ENCODE measurements around the gene MAPK6. TPM values are rescaled to one million over a fixed set of nuclear protein-coding genes. Genes with fewer than 3 reads are reported as not detected.

Gene MAPK6
- total and polyA plus RNA-seq, 2 donors (not counting 1 experiment from before 2014, with no cell fraction given) = 3.2 to 17.9 TPM

DNA sequence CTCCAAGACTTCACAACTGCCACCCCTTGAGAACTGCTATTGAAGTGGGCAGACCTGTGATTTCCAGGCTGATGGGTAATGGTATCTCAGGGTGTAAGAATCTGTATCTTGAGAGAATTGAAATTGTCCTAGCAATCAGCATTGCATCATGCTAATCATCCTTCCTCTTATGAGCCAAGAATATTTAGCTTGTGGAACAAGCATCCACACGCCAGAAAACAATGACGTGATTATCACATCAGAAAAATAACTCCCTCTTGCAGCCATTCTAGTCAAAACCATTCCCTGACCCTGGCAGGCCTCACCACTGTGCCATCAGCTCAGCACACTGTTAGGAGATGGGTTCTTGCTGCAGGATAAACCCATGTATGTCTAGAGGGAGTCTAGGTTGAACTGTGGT, 86.8 kb downstream of the MAPK6 start:
- CTCF ChIA-PET = no interaction called here
- Histone ChIP-seq H2AFZ (ENCODE audit: insufficient read depth, low read depth, low read length, poor library complexity, severe bottlenecking) (no peak overlapping the region), H3K36me3 (replicated peaks in 1 of 2; ENCODE audit: control extremely low read depth in 1 of 2, control insufficient read depth in 1 of 2, extremely low read depth in 1 of 2, insufficient read depth in 2 of 2, low read length in 1 of 2) (no peaks in the 10 kb centered on the region), H3K9ac (ENCODE audit: low read length) (no peak overlapping the region), H3K4me1 (ENCODE audit: control insufficient read depth in 2 of 2, insufficient read depth in 2 of 2, low read length in 2 of 2) (peaks cover 26 to 59% of the 10 kb centered on the region in 2 donors), H3K27ac (ENCODE audit: low read length in 2 of 2) (no peak overlapping the region), H3K4me3 (ENCODE audit: control extremely low read depth in 1 of 5, extremely low read depth in 1 of 5, insufficient read depth in 1 of 5, low read depth in 2 of 5, low read length in 4 of 5) (no peak overlapping the region), H4K20me1 (ENCODE audit: control insufficient read depth, insufficient read depth, low read length, poor library complexity, severe bottlenecking) (no peaks in the 10 kb centered on the region), H3K9me3 (ENCODE audit: control extremely low read depth in 1 of 3, control insufficient read depth in 2 of 3, insufficient read depth in 1 of 3, low read length in 2 of 3) (no peaks in the 10 kb centered on the region), H3K27me3 (replicated peaks in 1 of 4; ENCODE audit: control extremely low read depth in 1 of 4, control insufficient read depth in 3 of 4, insufficient read depth in 4 of 4, low read length in 3 of 4) (peaks cover 0 to 5% (median 2%) of the 10 kb centered on the region in 4 experiments), H3K4me2 (replicated peaks; ENCODE audit: low read depth, low read length, poor library complexity, severe bottlenecking) (no peak overlapping the region), H3K79me2 (ENCODE audit: control insufficient read depth, insufficient read depth, low read length) (no peaks in the 10 kb centered on the region)
- Mint-ChIP-seq H3K9me3 (ENCODE audit: insufficient read depth) (no peaks in the 10 kb centered on the region), H3K27me3 (peaks cover 11% of the 10 kb centered on the region), H3K4me3 (no peak overlapping the region), H3K27ac (no peak overlapping the region), H3K4me1 (peaks cover 41% of the 10 kb centered on the region)
- intact Hi-C loops (cut with micrococcal nuclease) = no loop called here
- TF ChIP-seq, protein P1, sequence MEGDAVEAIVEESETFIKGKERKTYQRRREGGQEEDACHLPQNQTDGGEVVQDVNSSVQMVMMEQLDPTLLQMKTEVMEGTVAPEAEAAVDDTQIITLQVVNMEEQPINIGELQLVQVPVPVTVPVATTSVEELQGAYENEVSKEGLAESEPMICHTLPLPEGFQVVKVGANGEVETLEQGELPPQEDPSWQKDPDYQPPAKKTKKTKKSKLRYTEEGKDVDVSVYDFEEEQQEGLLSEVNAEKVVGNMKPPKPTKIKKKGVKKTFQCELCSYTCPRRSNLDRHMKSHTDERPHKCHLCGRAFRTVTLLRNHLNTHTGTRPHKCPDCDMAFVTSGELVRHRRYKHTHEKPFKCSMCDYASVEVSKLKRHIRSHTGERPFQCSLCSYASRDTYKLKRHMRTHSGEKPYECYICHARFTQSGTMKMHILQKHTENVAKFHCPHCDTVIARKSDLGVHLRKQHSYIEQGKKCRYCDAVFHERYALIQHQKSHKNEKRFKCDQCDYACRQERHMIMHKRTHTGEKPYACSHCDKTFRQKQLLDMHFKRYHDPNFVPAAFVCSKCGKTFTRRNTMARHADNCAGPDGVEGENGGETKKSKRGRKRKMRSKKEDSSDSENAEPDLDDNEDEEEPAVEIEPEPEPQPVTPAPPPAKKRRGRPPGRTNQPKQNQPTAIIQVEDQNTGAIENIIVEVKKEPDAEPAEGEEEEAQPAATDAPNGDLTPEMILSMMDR (IDR thresholded peaks at IDR 0.05) = no peak
- TF ChIP-seq EZH2 (IDR thresholded peaks at IDR 0.05; ENCODE audit: borderline replicate concordance, insufficient read depth, low read depth, low read length, poor library complexity, severe bottlenecking) = no peak
- no CpG with 5 or more reads among the region's 2 CpGs for WGBS (ENCODE audit: insufficient coverage)
- POLR2A ChIA-PET = no interaction called here
- DNase-seq = no peak
- ATAC-seq (ENCODE audit: low read depth) = no peak

DNA sequence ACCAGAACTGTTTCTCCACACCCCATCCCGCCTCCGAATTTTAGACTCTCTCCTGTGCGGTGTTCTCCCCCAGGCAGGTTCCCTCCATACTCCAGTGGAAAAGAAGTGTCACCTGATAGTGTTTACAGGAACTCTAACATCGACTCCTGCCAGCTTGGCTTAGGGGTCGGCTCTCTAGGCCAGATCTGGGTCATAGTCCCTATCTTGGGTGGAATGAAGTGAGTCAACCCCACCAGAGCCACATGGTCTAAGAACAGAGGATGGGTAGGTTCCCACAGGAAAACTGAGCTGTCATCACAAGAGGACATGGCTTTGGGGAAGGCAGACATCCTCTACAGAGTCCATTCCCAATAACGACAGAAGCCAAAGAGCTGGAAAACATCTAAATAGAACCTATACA, 87.6 kb downstream of the MAPK6 start:
- Histone ChIP-seq H4K20me1 (ENCODE audit: control insufficient read depth, insufficient read depth, low read length, poor library complexity, severe bottlenecking) (no peaks in the 10 kb centered on the region), H3K27ac (ENCODE audit: low read length in 2 of 2) (no peak overlapping the region), H3K27me3 (replicated peaks in 1 of 4; ENCODE audit: control extremely low read depth in 1 of 4, control insufficient read depth in 3 of 4, insufficient read depth in 4 of 4, low read length in 3 of 4) (peaks cover 0 to 11% (median 4%) of the 10 kb centered on the region in 4 experiments), H2AFZ (ENCODE audit: insufficient read depth, low read depth, low read length, poor library complexity, severe bottlenecking) (no peak overlapping the region), H3K9ac (ENCODE audit: low read length) (no peak overlapping the region), H3K4me3 (ENCODE audit: control extremely low read depth in 1 of 5, extremely low read depth in 1 of 5, insufficient read depth in 1 of 5, low read depth in 2 of 5, low read length in 4 of 5) (no peak overlapping the region), H3K36me3 (replicated peaks in 1 of 2; ENCODE audit: control extremely low read depth in 1 of 2, control insufficient read depth in 1 of 2, extremely low read depth in 1 of 2, insufficient read depth in 2 of 2, low read length in 1 of 2) (no peaks in the 10 kb centered on the region), H3K4me2 (replicated peaks; ENCODE audit: low read depth, low read length, poor library complexity, severe bottlenecking) (no peak overlapping the region), H3K4me1 (ENCODE audit: control insufficient read depth in 2 of 2, insufficient read depth in 2 of 2, low read length in 2 of 2) (peaks cover 27 to 63% of the 10 kb centered on the region in 2 donors), H3K9me3 (ENCODE audit: control extremely low read depth in 1 of 3, control insufficient read depth in 2 of 3, insufficient read depth in 1 of 3, low read length in 2 of 3) (no peaks in the 10 kb centered on the region), H3K79me2 (ENCODE audit: control insufficient read depth, insufficient read depth, low read length) (no peaks in the 10 kb centered on the region)
- DNase-seq (no peak), ATAC-seq (ENCODE audit: low read depth) (no peak)
- ChIA-PET POLR2A (no interaction called here), CTCF (interaction anchor here (0.5 kb wide), 1 partner anchor 64 kb away, joined by 5 read pairs; no protein-coding TSS in a partner anchor)
- WGBS (ENCODE audit: insufficient coverage) = 93% methylated on average over 2 of the region's 6 CpGs
- intact Hi-C loops (cut with micrococcal nuclease) = no loop called here
- Mint-ChIP-seq H3K27ac (no peak overlapping the region), H3K4me1 (peaks cover 45% of the 10 kb centered on the region), H3K27me3 (peaks cover 14% of the 10 kb centered on the region), H3K9me3 (ENCODE audit: insufficient read depth) (no peaks in the 10 kb centered on the region), H3K4me3 (no peak overlapping the region)
- TF ChIP-seq, protein P1 (IDR thresholded peaks at IDR 0.05) = no peak
- TF ChIP-seq EZH2 (IDR thresholded peaks at IDR 0.05; ENCODE audit: borderline replicate concordance, insufficient read depth, low read depth, low read length, poor library complexity, severe bottlenecking) = no peak
